ENCODE measurements around the gene LDB2.
"Not testable (repeated sequence)": the region's sequence is repeated elsewhere in the genome, so short reads cannot be mapped to it uniquely, and the experiment has no call there.

GRCh38 chr4:16557316-16557715 is 341.1 kb downstream of the LDB2 start:
- TF ChIP-seq CTCF, POLR2A (IDR thresholded peaks at IDR 0.05): not testable (repeated sequence)
